Dedifferentiated amniotic fluid mesenchymal stem cell (primary cell): ENCODE measurements around the gene FBH1.
"Not testable (repeated sequence)": the region's sequence is repeated elsewhere in the genome, so short reads cannot be mapped to it uniquely, and the experiment has no call there.

Experiments used
- DNase-seq: peaks from one replicate; pipeline ENCODE4 v3.0.0-alpha.2; 2016; ENCODE audit errors: extremely low spot score

Gene FBH1

GRCh38 chr10:5903563-5903962, 13.5 kb downstream of the FBH1 start:
- no peak for DNase-seq

DNA sequence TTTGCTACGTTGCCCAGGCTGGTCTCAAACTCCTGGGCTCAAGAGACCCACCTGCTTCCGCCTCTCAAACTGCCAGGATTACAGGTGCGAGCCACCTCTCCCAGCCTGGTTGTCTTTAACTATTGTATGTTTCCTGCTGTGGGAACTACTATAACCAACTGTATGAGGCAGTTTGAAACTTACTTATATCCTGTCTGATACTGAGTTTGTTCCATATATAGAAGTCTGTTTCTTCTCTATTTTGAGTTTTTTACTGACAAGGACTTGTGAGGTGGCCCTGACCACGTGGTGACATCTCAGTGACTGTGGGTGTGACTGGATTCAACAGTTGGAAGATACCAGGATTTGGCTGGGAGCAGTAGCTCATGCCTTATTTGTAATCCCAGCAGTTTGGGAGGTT, 14.2 kb downstream of the FBH1 start:
- DNase-seq = no peak

DNA sequence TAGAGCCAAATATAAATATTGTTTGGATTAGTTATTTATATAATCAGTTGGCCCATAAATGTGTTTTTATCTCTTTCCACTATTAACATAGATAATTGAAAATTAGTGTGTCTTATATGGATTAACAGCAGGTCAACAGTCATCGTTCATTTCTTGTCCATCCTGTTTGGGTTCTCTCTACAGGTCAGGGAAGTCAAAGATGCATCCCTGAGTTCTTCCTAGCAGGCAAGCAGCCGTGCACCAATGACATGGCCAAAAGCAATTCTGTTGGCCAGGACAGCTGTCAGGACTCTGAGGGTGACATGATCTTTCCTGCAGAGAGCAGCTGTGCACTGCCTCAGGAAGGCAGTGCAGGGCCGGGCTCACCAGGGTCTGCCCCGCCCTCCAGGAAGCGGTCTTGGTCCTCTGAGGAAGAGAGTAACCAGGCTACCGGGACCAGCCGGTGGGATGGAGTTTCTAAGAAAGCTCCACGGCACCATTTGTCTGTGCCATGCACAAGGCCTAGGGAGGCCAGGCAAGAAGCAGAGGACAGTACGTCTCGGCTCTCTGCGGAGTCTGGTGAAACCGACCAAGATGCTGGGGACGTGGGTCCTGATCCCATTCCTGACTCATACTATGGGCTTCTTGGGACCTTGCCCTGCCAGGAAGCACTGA, 15.9 kb downstream of the FBH1 start:
- no peak for DNase-seq

GRCh38 chr10:5906651-5907050, 16.6 kb downstream of the FBH1 start:
- no peak for DNase-seq

- not testable (repeated sequence) for DNase-seq
Measured at GRCh38 chr10:5908676-5909075, 18.6 kb downstream of the FBH1 start.

- no peak for DNase-seq
Measured at GRCh38 chr10:5910323-5911100, 20.5 kb downstream of the FBH1 start.

DNA sequence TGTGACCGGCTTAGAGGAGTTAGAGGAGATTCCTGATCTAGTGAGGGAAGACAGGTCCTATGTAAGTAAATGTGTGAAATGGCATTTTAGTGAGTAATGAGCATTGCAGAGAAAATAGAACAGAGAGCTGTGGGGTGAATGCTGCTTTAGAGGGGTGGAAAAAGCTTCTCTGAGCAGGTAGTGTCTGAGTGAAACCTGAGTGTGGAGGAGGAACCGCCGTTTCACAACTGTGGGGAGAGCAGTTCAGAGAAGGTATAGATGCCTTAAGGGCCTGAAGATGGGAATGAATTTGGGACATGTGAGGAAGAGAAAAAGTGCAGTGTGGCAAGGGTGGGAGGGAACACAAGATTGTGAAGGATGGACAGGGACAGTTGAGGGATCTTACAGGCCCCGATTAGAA, 21.6 kb downstream of the FBH1 start:
- no peak for DNase-seq

GRCh38 chr10:5913736-5914135, 23.7 kb downstream of the FBH1 start:
- no peak for DNase-seq

- no peak for DNase-seq
Measured at GRCh38 chr10:5915451-5915850, 25.4 kb downstream of the FBH1 start.

DNA sequence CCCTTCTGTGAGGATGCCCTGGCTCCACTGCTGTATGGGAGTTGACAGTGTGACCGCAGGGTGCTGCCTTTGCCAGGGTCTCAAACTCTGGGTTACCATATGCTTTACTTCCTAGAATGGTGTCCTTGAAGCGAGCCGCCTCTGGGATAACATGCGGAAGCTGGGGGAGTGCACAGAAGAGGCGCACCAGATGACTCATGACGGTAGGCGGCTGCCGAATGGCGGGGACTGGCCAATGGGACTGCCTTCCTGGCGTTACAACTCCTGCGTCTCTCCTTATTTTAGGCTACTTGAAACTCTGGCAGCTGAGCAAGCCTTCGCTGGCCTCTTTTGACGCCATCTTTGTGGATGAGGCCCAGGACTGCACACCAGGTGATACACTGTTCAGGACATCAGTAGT, 27.3 kb downstream of the FBH1 start:
- no peak for DNase-seq

- DNase-seq = no peak
Measured at GRCh38 chr10:5918763-5919162, 28.7 kb downstream of the FBH1 start.

GRCh38 chr10:5919568-5919967, 29.5 kb downstream of the FBH1 start:
- DNase-seq = no peak

GRCh38 chr10:5921746-5922145, 31.7 kb downstream of the FBH1 start:
- no peak for DNase-seq

DNA sequence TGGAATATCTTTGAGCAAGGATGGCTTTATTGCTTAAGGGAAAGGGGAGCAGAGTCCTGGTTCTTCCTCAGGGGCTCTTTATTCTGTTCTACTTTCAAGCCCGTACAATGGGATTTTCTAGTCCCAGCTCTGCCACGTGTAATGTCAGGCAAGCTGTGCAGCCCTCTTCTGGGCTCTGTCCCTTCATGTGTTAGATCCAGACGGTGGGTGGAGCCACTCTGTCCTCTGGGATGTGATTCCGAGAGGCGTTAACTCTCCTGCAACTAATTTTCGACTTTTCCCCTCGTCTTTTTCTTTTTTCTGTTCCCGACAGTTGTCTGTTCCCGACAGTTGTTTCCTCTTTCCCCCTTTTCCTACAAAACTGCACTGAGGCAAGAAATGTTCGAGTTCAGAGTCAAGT, 34.8 kb downstream of the FBH1 start:
- DNase-seq = no peak

DNA sequence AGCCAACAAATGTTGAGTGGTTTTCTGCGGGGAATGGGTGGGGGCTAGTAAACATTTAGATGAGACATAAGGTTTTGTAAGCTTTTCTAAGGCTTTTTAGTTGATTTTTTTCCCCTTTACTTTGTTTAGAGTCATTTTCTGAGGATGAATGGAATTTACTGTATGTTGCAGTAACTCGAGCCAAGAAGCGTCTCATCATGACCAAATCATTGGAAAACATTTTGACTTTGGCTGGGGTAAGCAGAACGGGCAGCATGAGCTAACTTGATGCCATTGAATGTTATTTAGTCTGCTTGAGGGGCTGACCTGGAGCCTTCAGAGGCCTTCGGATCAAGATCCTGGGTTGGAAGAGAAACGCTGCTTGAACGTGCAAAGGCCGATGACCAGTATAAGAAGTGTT, 37.3 kb downstream of the FBH1 start:
- peak; percentile 91 for DNase-seq

GRCh38 chr10:5929442-5929841, 39.4 kb downstream of the FBH1 start:
- no peak for DNase-seq

DNA sequence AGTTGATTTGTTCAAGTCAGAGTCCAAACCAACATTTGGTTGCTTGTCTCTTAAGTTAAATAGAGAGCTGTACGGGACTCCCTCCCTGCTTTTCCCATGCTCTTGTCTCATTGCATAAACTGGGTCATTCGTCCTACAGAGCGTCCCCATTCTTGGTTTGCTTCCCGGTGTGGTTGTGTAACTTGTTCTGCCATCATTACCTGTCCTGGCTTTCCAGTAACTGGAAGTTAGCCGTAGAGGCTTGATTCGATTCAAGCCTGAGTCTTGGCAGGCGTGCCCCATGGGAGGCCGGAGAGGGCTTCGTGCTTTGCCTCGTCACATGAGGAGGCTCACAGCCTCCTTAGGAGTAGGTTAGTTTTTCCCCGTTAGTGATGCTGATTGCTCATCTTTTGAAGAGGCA, 40.2 kb downstream of the FBH1 start:
- DNase-seq = no peak

DNA sequence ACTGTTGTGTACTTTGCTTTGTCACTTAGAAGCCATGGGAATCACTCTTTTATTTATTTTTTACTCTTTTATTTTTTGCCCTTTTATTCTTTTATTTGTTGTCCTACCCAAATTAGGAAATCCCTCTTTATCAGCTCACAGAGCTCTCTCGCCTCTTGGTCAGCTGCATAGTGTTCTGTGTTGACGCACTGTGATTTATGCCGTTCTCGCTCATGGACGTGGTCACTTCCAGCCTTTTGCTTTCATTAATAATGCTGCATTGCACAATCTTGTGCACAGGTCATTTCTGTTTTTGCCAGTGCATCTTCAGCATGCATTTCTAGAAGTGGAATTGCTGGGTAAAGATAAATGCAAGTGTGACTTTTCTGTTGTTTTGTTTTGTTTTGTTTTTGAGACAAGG, 42.3 kb downstream of the FBH1 start:
- DNase-seq = no peak

DNA sequence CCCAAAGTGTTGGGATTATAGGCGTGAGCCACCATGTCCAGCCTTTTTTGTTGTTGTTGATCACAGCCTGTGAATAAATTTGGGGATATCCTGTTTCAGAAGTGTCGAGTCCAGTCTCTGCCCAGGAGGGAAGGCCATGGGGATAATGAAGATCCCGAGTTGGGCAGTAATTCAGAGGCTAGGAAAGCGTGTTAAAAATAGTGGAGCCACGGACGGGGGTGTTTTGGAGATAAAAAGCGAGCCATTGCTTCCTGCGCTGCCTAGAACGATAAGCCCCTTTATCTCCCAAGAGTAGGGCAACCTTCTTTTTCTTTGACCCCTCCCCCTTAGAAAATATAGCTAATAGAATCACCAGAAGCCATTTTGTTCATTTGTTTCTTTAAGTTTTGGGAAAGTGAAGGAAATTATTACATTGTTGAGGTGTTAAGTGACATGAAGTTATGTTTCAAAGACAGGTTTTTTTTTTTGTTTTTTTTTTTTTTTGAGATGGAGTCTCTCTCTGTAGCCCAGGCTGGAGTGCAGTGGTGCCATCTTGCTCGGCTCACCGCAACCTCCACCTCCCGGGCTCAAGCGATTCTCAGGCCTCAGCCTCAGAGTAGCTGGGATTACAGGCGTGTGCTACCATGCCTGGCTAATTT, 44.0 kb downstream of the FBH1 start:
- no peak for DNase-seq

DNA sequence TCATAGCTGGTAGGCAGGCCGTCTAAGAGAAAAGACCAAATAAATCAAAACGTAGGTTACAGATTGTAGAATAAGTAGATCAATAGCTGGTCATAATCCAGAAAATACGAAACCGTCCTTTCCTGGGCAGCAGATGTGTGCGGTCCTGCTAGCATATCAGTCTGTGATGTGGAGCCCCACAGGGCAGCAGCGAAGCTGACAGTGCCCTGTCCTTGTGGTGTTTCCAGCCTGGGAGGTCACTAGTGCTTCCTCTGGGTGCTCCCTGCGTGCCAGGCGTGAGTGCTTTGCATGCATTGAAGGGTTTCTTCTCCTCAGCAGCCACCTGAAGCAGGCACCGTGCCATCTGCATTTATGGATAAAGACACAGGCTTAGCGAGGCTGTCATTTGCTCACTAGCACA, 45.6 kb downstream of the FBH1 start:
- no peak for DNase-seq

DNA sequence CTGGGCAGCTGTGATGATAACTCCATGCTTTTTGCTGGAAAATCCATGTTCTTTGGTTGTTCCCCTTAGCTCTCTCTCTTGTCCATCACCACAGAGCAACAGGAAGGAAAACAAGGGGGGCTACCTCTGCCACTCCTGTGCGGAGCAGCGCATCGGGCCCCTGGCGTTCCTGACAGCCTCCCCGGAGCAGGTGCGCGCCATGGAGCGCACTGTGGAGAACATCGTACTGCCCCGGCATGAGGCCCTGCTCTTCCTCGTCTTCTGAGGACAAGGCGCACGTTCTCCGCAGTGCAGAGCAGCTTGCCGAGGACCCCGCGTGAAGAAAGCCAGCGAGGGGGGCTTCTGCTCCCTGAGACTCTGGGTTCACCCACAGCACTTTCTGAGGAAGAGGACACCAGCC, 47.0 kb downstream of the FBH1 start:
- no peak for DNase-seq

DNA sequence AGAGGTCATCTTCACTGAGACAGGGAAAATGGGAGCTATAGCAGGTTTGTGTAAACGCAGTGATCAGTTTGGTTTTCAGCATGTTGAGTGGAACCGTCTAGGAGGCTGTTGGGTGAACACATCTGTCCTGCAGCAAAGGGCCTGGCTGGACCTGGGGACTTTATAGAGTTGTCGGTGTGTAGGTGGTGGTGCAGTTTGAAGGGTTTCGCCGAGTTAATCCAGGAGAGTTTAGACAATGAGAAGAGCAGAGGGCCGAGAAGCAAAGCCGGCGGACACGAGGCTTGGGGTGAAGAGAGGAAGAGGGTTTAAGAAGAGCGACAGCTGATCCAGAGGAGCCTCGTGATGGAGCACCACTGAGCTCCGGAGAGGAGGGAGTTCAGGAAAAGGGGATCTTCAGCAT, 48.2 kb downstream of the FBH1 start:
- no peak for DNase-seq

DNA sequence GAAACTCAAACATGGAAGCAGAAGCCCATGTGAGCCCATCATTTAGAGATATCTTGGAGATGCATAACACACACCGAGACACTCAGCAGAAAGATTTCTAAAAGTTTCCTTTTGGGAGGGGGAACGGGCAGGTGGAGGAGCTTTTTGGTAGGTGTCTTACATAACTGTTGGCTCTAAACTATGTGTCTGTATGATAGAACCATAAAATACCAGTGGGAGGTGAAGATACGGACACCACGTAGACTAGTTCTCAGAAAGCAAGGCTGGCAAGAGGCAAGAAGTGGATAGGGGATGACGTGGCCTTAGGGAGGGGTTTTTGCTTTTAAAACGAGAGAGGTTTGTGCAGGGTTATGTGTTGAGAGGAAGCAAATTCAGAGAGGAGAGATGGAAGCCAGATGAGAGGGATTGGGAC, 50.8 kb downstream of the FBH1 start:
- no peak for DNase-seq
